Activated CD4-positive, alpha-beta memory T cell treated with anti-CD3 and anti-CD28 coated beads, Interleukin-2, amount 10 ng/mL, durations not matched to agents 7 days and 5 days (primary cell): Measurements from ENCODE around the gene ADCY1. TPM values are rescaled to one million over a fixed set of nuclear protein-coding genes. Genes with fewer than 3 reads are reported as not detected.

Source experiments
- CTCF ChIA-PET: fragments of 350-600 bp; sonication (Branson Sonifier 250); formaldehyde crosslinking; loops from one replicate; lab custom pipeline; 2021; ENCODE audit warnings: antibody characterized with exemption, inconsistent platforms; lab: Charles Lee
- POLR2A ChIA-PET: fragments of 350-600 bp; sonication (Branson Sonifier 250); formaldehyde crosslinking; loops from one replicate; lab custom pipeline; 2021; ENCODE audit warnings: antibody characterized with exemption; lab: Charles Lee
- DNase-seq: peaks from one replicate; pipeline ENCODE4 v3.0.0-alpha.2; 2020
- H3K27ac Mint-ChIP-seq: one replicate; pipeline ENCODE4 v1.8.0; 2021; ENCODE audit warnings: mild to moderate bottlenecking, mixed read lengths
- H3K27me3 Mint-ChIP-seq: one replicate; pipeline ENCODE4 v1.8.0; 2021; ENCODE audit warnings: mixed read lengths
- H3K36me3 Mint-ChIP-seq: one replicate; pipeline ENCODE4 v1.8.0; 2021; ENCODE audit warnings: low read depth, mixed read lengths
- H3K4me1 Mint-ChIP-seq: one replicate; pipeline ENCODE4 v1.8.0; 2021; ENCODE audit warnings: mixed read lengths
- H3K4me3 Mint-ChIP-seq: one replicate; pipeline ENCODE4 v1.8.0; 2021; ENCODE audit warnings: mild to moderate bottlenecking, mixed read lengths
- H3K9me3 Mint-ChIP-seq: one replicate; pipeline ENCODE4 v1.8.0; 2021; ENCODE audit warnings: mixed read lengths
- total RNA-seq, 2 experiments: library from RNA; stranded (reverse); gene quantifications; one replicate each; pipeline ENCODE4 v1.2.3, GENCODE V29; 2021

Gene ADCY1
- total RNA-seq, 2 experiments from 2014 or later: 3.9 to 4.3 TPM

DNA sequence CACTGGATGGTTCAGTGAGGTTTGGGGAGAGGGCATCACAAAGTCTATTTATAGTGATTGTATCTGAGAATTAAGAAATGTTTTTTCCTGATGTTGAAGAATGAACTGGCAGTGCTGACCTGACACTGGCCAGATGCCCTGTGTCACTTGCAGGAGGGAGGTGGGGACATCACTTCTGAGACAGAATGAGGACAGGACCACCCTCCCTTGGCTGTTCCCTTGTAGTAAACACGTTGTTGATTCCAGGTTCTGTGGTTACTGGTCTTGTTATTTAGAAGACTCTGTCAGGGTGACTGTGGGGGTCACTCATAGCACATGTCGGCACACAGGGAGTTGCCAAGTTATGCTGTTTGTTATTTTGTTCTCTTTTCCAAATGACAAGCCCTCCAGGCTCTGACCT is 126.4 kb downstream of the ADCY1 start:
- Mint-ChIP-seq H3K27ac (no peak overlapping the region), H3K36me3 (no peaks in the 10 kb centered on the region), H3K9me3 (no peaks in the 10 kb centered on the region), H3K27me3 (peaks cover 5% of the 10 kb centered on the region), H3K4me3 (no peak overlapping the region), H3K4me1 (peaks cover 7% of the 10 kb centered on the region)
- CTCF ChIA-PET: no interaction called here
- POLR2A ChIA-PET: no interaction called here
- no peak for DNase-seq

GRCh38 chr7:45701701-45702510 is 127.7 kb downstream of the ADCY1 start:
- no peaks in the 10 kb centered on the region for H3K36me3 Mint-ChIP-seq
- H3K9me3 Mint-ChIP-seq: no peaks in the 10 kb centered on the region
- peaks cover 9% of the 10 kb centered on the region for H3K27me3 Mint-ChIP-seq
- CTCF ChIA-PET: no interaction called here
- no peak for DNase-seq
- POLR2A ChIA-PET: no interaction called here
- no peak overlapping the region for H3K27ac Mint-ChIP-seq
- H3K4me3 Mint-ChIP-seq: no peak overlapping the region
- peaks cover 7% of the 10 kb centered on the region for H3K4me1 Mint-ChIP-seq

DNA sequence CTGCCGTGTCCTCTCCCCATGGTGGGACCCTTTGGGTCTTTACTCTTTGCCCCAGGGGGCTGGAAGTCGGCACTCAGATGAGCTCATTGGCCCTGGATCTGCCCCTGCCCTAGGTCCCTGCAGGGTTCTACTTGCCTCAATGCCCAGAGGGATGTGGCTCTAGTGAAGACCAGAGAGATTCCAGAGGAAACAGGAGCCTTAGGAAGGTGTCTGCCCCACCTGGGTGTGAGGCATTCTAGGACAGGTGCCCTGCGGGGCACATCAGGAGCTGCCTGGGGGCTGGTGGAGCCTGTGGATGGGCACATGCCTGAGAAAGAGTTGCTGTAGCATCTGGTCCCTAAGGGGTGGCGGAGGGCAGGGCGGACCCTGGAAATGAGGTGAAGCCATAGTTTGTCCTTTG is 128.6 kb downstream of the ADCY1 start:
- Mint-ChIP-seq H3K4me1 (peaks cover 4% of the 10 kb centered on the region), H3K4me3 (no peak overlapping the region), H3K27ac (no peak overlapping the region), H3K9me3 (no peaks in the 10 kb centered on the region), H3K27me3 (peaks cover 10% of the 10 kb centered on the region), H3K36me3 (no peaks in the 10 kb centered on the region)
- ChIA-PET POLR2A (no interaction called here), CTCF (no interaction called here)
- DNase-seq: no peak

- Mint-ChIP-seq H3K9me3 (no peaks in the 10 kb centered on the region), H3K36me3 (no peaks in the 10 kb centered on the region), H3K4me3 (no peak overlapping the region), H3K27me3 (peaks cover 10% of the 10 kb centered on the region), H3K4me1 (no peaks in the 10 kb centered on the region), H3K27ac (no peak overlapping the region)
- POLR2A ChIA-PET: no interaction called here
- no peak for DNase-seq
- CTCF ChIA-PET: no interaction called here
Observed at GRCh38 chr7:45703373-45703821, 129.2 kb downstream of the ADCY1 start.

- POLR2A ChIA-PET: no interaction called here
- H3K9me3 Mint-ChIP-seq: no peaks in the 10 kb centered on the region
- CTCF ChIA-PET: no interaction called here
- no peak overlapping the region for H3K4me3 Mint-ChIP-seq
- no peak overlapping the region for H3K27ac Mint-ChIP-seq
- H3K4me1 Mint-ChIP-seq: no peaks in the 10 kb centered on the region
- DNase-seq: no peak
- H3K36me3 Mint-ChIP-seq: no peaks in the 10 kb centered on the region
- peaks cover 10% of the 10 kb centered on the region for H3K27me3 Mint-ChIP-seq
Observed at GRCh38 chr7:45703911-45704682, 129.9 kb downstream of the ADCY1 start.

DNA sequence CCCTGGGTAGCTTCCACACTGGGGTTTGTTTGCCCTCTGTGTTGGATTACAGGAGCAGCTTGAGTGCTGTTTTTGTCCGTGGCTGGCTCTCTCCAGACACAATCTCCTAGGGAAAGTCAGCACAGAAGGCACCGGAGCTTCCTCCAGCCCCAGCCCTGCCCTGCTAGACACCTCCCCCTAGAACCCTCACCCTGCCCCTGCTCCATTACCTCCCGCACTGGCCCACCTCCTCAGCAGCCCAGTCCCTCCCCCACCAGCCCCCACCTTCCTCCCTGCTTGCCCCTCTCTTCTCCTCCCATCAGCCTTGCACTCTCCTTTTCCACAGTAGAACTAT is 130.5 kb downstream of the ADCY1 start:
- Mint-ChIP-seq H3K4me3 (no peak overlapping the region), H3K36me3 (no peaks in the 10 kb centered on the region), H3K9me3 (no peaks in the 10 kb centered on the region), H3K27me3 (peaks cover 10% of the 10 kb centered on the region), H3K4me1 (no peaks in the 10 kb centered on the region), H3K27ac (no peak overlapping the region)
- POLR2A ChIA-PET: no interaction called here
- DNase-seq: peak; percentile 2
- CTCF ChIA-PET: no interaction called here

GRCh38 chr7:45708046-45708950 is 134.1 kb downstream of the ADCY1 start:
- POLR2A ChIA-PET: no interaction called here
- no peak overlapping the region for H3K4me3 Mint-ChIP-seq
- no peaks in the 10 kb centered on the region for H3K36me3 Mint-ChIP-seq
- no peak for DNase-seq
- no peaks in the 10 kb centered on the region for H3K9me3 Mint-ChIP-seq
- CTCF ChIA-PET: no interaction called here
- peaks cover 6% of the 10 kb centered on the region for H3K27me3 Mint-ChIP-seq
- no peaks in the 10 kb centered on the region for H3K4me1 Mint-ChIP-seq
- no peak overlapping the region for H3K27ac Mint-ChIP-seq

DNA sequence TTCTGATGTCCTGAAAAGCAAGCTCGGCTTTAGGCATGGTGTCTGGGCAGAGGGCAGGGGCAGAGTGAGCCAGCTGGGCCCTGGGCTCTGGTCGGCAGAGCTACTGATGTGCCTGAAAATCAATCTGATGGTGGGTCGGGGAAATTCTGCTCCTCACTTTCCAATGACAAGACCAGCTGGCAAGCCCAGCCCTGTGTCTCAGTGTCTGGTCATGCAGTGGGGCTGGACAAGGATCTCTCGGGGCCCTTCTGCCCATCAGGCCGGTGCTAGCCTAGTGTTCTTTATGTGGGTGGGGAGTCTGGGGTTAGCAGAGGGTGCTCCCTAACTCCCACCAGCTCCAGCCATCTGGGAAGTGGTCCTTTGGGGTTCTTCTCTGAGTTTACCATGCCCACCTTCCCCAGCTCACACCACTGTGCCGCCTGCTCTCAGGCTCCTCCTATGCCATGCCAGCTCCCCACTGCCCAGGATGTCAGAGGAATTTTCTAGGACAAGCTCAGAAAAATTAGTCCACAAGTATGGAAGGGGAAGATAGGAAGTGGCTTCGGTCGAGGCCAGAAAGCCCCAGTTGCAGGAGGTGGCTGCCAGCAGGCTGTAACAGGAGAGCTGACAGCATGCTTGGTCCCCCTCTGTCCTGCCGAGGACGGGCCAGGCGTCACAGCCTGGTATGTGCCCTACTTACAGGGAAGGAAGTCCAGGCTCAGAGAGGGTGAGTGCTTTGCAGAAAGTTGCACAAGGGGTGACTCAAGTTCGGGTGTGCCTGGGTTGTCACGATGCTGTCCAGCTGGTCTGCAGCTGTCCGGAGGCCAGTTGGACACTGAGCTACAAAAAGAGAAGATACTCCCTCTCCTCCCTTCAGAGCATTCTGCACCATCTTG is 135.2 kb downstream of the ADCY1 start:
- peaks cover 6% of the 10 kb centered on the region for H3K27me3 Mint-ChIP-seq
- H3K4me3 Mint-ChIP-seq: no peak overlapping the region
- no peaks in the 10 kb centered on the region for H3K4me1 Mint-ChIP-seq
- POLR2A ChIA-PET: no interaction called here
- H3K9me3 Mint-ChIP-seq: no peaks in the 10 kb centered on the region
- H3K27ac Mint-ChIP-seq: no peak overlapping the region
- no peak for DNase-seq
- no peaks in the 10 kb centered on the region for H3K36me3 Mint-ChIP-seq
- CTCF ChIA-PET: no interaction called here

- ChIA-PET CTCF (no interaction called here), POLR2A (no interaction called here)
- Mint-ChIP-seq H3K27ac (no peak overlapping the region), H3K36me3 (no peaks in the 10 kb centered on the region), H3K4me3 (no peak overlapping the region), H3K9me3 (no peaks in the 10 kb centered on the region), H3K4me1 (no peaks in the 10 kb centered on the region), H3K27me3 (peaks cover 6% of the 10 kb centered on the region)
- DNase-seq: no peak
Observed at GRCh38 chr7:45710271-45711160, 136.3 kb downstream of the ADCY1 start.

DNA sequence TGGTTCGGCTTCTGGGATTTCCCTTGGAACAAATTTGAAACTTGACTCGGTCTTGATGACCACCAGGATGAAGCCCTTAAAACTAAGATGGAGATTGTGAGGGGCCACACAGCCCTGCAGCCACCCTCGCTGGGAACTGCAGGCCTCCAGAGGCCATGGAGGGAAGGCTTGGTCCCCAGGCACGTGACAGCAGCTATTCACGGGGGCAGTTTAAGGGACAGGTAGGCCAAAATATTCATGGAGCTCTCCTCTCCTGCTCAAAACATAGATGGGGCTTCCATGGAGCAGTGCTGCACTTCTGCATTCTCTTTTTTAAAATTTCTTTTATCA is 137.0 kb downstream of the ADCY1 start:
- Mint-ChIP-seq H3K27ac (no peak overlapping the region), H3K4me3 (no peak overlapping the region), H3K4me1 (no peaks in the 10 kb centered on the region), H3K27me3 (peaks cover 2% of the 10 kb centered on the region), H3K36me3 (no peaks in the 10 kb centered on the region), H3K9me3 (no peaks in the 10 kb centered on the region)
- POLR2A ChIA-PET: no interaction called here
- CTCF ChIA-PET: no interaction called here
- DNase-seq: no peak

GRCh38 chr7:45712057-45712689 is 138.0 kb downstream of the ADCY1 start:
- Mint-ChIP-seq H3K4me1 (peaks cover under 1% of the 10 kb centered on the region), H3K27me3 (peaks cover 1% of the 10 kb centered on the region), H3K9me3 (no peaks in the 10 kb centered on the region), H3K36me3 (no peaks in the 10 kb centered on the region), H3K27ac (no peak overlapping the region), H3K4me3 (no peak overlapping the region)
- POLR2A ChIA-PET: no interaction called here
- CTCF ChIA-PET: no interaction called here
- no peak for DNase-seq
